Mesenchymal stem cell (in vitro differentiated cells and primary cell): ENCODE measurements around the gene MTCH1.

Experiments
- DNase-seq: peaks from one replicate; pipeline ENCODE4 v3.0.0-alpha.2; 2013
- H2AFZ ChIP-seq: one replicate; pipeline ENCODE4 v1.6.1; 2013; ENCODE audit warnings: low read depth, mild to moderate bottlenecking, control low read depth, inconsistent platforms, low read length, moderate library complexity
- H2AK5ac ChIP-seq: 2 replicates; pipeline ENCODE4 v1.6.1; 2013; ENCODE audit warnings: low read length, moderate library complexity, mild to moderate bottlenecking, inconsistent platforms; ENCODE audit not compliant: severe bottlenecking
- H2BK120ac ChIP-seq: one replicate; pipeline ENCODE4 v1.6.1; 2013; ENCODE audit warnings: low read depth, mild to moderate bottlenecking, inconsistent platforms, low read length, moderate library complexity
- H2BK12ac ChIP-seq, 2 experiments: one replicate each; pipeline ENCODE4 v1.6.1; 2013; ENCODE audit warnings: inconsistent platforms in 2 of 2, low read length in 2 of 2, mild to moderate bottlenecking in 2 of 2, moderate library complexity in 2 of 2, control low read depth in 1 of 2
- H2BK15ac ChIP-seq: one replicate; pipeline ENCODE4 v1.6.1; 2013; ENCODE audit warnings: mild to moderate bottlenecking, low read depth, inconsistent platforms; ENCODE audit not compliant: poor library complexity, severe bottlenecking
- H2BK5ac ChIP-seq: 2 replicates; pipeline ENCODE4 v1.6.1; 2013; ENCODE audit warnings: low read depth, mild to moderate bottlenecking, low read length, control low read depth, inconsistent platforms; ENCODE audit not compliant: poor library complexity, severe bottlenecking
- H3K14ac ChIP-seq, 2 experiments: one replicate each; pipeline ENCODE4 v1.6.1; 2013; ENCODE audit warnings: inconsistent platforms in 2 of 2, low read length in 2 of 2, control low read depth in 1 of 2, mild to moderate bottlenecking in 1 of 2, moderate library complexity in 1 of 2
- H3K18ac ChIP-seq, 2 experiments: one replicate each; pipeline ENCODE4 v1.6.1; 2013; ENCODE audit warnings: inconsistent platforms in 2 of 2, low read length in 2 of 2, control low read depth in 1 of 2, low read depth in 1 of 2, mild to moderate bottlenecking in 1 of 2
- H3K23ac ChIP-seq, 2 experiments: one replicate each; pipeline ENCODE4 v1.6.1; 2013; ENCODE audit warnings: inconsistent platforms in 2 of 2, low read length in 2 of 2, mild to moderate bottlenecking in 2 of 2, moderate library complexity in 2 of 2, control low read depth in 1 of 2
- H3K27ac ChIP-seq: 2 replicates; pipeline ENCODE4 v1.5.1; 2013; ENCODE audit warnings: mild to moderate bottlenecking, moderate library complexity, low read length, control low read depth, inconsistent platforms; ENCODE audit not compliant: poor library complexity, severe bottlenecking
- H3K27me3 ChIP-seq, 2 experiments: 2 replicates each; pipeline versions ENCODE4 v1.6.1 to v1.7.0; 2013; ENCODE audit warnings: low read length in 2 of 2, mild to moderate bottlenecking in 2 of 2, moderate library complexity in 2 of 2, control low read depth in 1 of 2, inconsistent platforms in 1 of 2; ENCODE audit not compliant: control insufficient read depth in 1 of 2, insufficient read depth in 1 of 2
- H3K36me3 ChIP-seq, 2 experiments: 2 replicates each; pipeline versions ENCODE4 v1.6.1 to v1.7.0; 2013; ENCODE audit warnings: low read length in 2 of 2, control low read depth in 1 of 2, inconsistent platforms in 1 of 2, low read depth in 1 of 2, mild to moderate bottlenecking in 1 of 2; ENCODE audit not compliant: insufficient read depth in 2 of 2, control insufficient read depth in 1 of 2
- H3K4ac ChIP-seq, 2 experiments: one replicate each; pipeline ENCODE4 v1.6.1; 2013; ENCODE audit warnings: inconsistent platforms in 2 of 2, low read length in 2 of 2, mild to moderate bottlenecking in 2 of 2, moderate library complexity in 2 of 2, control low read depth in 1 of 2, low read depth in 1 of 2
- H3K4me1 ChIP-seq: 2 replicates; pipeline ENCODE4 v1.6.1; 2013; ENCODE audit warnings: low read depth, low read length, control low read depth; ENCODE audit not compliant: control insufficient read depth, insufficient read depth
- H3K4me2 ChIP-seq: 2 replicates; pipeline ENCODE4 v1.6.1; 2013; ENCODE audit warnings: low read length, mild to moderate bottlenecking, inconsistent platforms; ENCODE audit not compliant: poor library complexity, severe bottlenecking
- H3K4me3 ChIP-seq, 2 experiments: 2 replicates each; pipeline versions ENCODE4 v1.5.1 to v1.7.0; 2013; ENCODE audit warnings: low read length in 2 of 2, mild to moderate bottlenecking in 2 of 2, control low read depth in 1 of 2, low read depth in 1 of 2; ENCODE audit not compliant: insufficient read depth in 1 of 2
- H3K79me1 ChIP-seq: replicated peaks from 2 replicates; pipeline ENCODE4 v1.6.1; 2013; ENCODE audit warnings: mild to moderate bottlenecking, control low read depth, low read length, inconsistent platforms; ENCODE audit not compliant: poor library complexity, severe bottlenecking
- H3K9ac ChIP-seq: 2 replicates; pipeline ENCODE4 v1.7.0; 2013; ENCODE audit warnings: mild to moderate bottlenecking, low read length, moderate library complexity
- H3K9me3 ChIP-seq: 2 replicates; pipeline ENCODE4 v1.7.0; 2013; ENCODE audit warnings: mild to moderate bottlenecking, low read length; ENCODE audit not compliant: control insufficient read depth
- H4K8ac ChIP-seq: one replicate; pipeline ENCODE4 v1.6.1; 2013; ENCODE audit warnings: inconsistent platforms, mild to moderate bottlenecking, low read length, moderate library complexity
- H4K91ac ChIP-seq: one replicate; pipeline ENCODE4 v1.6.1; 2013; ENCODE audit warnings: mild to moderate bottlenecking, low read length, inconsistent platforms
- WGBS: methylation state at CpG from one replicate; pipeline ENCODE4 v1.1.7; 2013; ENCODE audit warnings: mixed read lengths; 5-methylcytosine and 5-hydroxymethylcytosine counted together

Gene MTCH1

DNA sequence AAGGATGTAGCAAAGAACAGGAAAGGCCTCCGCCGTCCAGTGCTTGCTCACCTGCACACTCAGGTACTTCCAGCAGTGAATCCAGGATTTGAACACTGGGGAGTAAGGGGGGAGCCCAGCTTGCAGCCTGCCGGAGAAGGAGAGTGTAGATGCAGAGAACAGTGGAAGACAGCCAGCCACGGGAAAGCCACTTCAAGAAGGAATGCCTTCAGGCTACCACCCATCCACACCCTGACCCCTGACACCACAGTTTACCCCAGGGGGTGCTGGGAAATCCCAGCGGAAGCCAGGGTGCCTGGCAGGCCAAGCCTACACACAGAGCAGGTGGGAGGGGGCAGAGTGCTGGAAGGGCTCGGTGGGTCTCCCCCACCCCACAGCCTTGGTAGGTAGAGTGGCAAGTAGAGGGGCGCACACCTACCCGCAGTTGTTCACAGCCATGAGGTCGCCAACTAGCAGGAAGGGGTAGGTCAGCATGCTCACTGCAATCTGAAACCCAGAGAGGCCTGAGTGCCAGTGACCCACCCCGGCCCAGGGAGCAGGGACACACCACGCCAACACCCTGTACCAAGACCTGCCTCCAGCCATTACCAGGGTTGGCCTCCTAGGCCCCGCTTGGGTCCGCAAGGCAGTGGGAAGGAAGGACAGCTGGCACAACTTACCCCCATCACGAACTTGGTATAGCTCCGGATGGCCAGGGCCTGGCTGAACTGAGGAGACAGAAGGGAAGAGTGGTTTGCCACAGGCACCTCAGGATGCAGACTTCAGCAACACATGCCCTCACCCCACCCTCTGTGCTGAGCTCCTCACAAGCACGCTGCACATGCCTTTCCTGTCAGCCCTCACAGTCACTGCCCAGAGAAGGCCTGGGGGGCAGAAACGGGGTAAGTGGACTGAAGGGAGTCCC is 15.8 kb downstream of the MTCH1 start:
- Histone ChIP-seq H3K27ac (no peak overlapping the region), H2BK15ac (no peak overlapping the region), H3K4me2 (no peak overlapping the region), H3K14ac (no peak overlapping the region), H3K4me3 (no peak overlapping the region), H3K36me3 (peaks cover 78 to 93% of the 10 kb centered on the region in 2 experiments), H4K91ac (no peak overlapping the region), H3K18ac (no peak overlapping the region), H2AFZ (no peak overlapping the region), H4K8ac (no peak overlapping the region), H3K4me1 (peaks cover 4% of the 10 kb centered on the region), H3K9ac (no peak overlapping the region), H3K23ac (no peak overlapping the region), H3K9me3 (no peaks in the 10 kb centered on the region), H2BK12ac (no peak overlapping the region), H2BK120ac (no peak overlapping the region), H3K4ac (no peak overlapping the region), H3K79me1 (peaks cover 28% of the 10 kb centered on the region), H2BK5ac (no peak overlapping the region), H3K27me3 (no peaks in the 10 kb centered on the region), H2AK5ac (no peak overlapping the region)
- WGBS = 97% methylated on average over 15 of the region's 17 CpGs
- DNase-seq = no peak

- Histone ChIP-seq H3K4ac (no peak overlapping the region), H2BK12ac (no peak overlapping the region), H2BK120ac (no peak overlapping the region), H3K14ac (no peak overlapping the region), H2AFZ (no peak overlapping the region), H3K4me2 (no peak overlapping the region), H3K4me1 (peaks cover 4% of the 10 kb centered on the region), H4K8ac (no peak overlapping the region), H4K91ac (no peak overlapping the region), H3K27ac (no peak overlapping the region), H3K27me3 (no peaks in the 10 kb centered on the region), H3K79me1 (peaks cover 24% of the 10 kb centered on the region), H3K36me3 (peaks cover 73 to 83% of the 10 kb centered on the region in 2 experiments), H3K23ac (no peak overlapping the region), H2BK15ac (no peak overlapping the region), H3K4me3 (no peak overlapping the region), H3K9ac (no peak overlapping the region), H3K9me3 (no peaks in the 10 kb centered on the region), H2BK5ac (no peak overlapping the region), H3K18ac (no peak overlapping the region), H2AK5ac (no peak overlapping the region)
- no peak for DNase-seq
- 94% methylated on average over 14 of the region's 14 CpGs for WGBS
Measured at GRCh38 chr6:36969240-36969691, 16.7 kb downstream of the MTCH1 start.

- H3K4me3 ChIP-seq = no peak overlapping the region
- no peak overlapping the region for H3K14ac ChIP-seq
- H3K79me1 ChIP-seq = peaks cover 22% of the 10 kb centered on the region
- H3K23ac ChIP-seq = no peak overlapping the region
- no peak overlapping the region for H3K9ac ChIP-seq
- H4K8ac ChIP-seq = no peak overlapping the region
- H3K18ac ChIP-seq = no peak overlapping the region
- no peak overlapping the region for H2BK12ac ChIP-seq
- no peak for DNase-seq
- WGBS = 95% methylated on average over 16 of the region's 16 CpGs
- no peak overlapping the region for H3K27ac ChIP-seq
- no peak overlapping the region for H2AK5ac ChIP-seq
- H3K4ac ChIP-seq = no peak overlapping the region
- H3K4me2 ChIP-seq = no peak overlapping the region
- peaks cover 67 to 75% of the 10 kb centered on the region in 2 experiments for H3K36me3 ChIP-seq
- H2AFZ ChIP-seq = no peak overlapping the region
- H3K27me3 ChIP-seq = no peaks in the 10 kb centered on the region
- H4K91ac ChIP-seq = no peak overlapping the region
- H2BK120ac ChIP-seq = no peak overlapping the region
- no peak overlapping the region for H2BK15ac ChIP-seq
- H3K9me3 ChIP-seq = no peaks in the 10 kb centered on the region
- H3K4me1 ChIP-seq = peaks cover 8% of the 10 kb centered on the region
- no peak overlapping the region for H2BK5ac ChIP-seq
Measured at GRCh38 chr6:36968266-36968977, 17.6 kb downstream of the MTCH1 start.

GRCh38 chr6:36967757-36968156 is 18.2 kb downstream of the MTCH1 start:
- Histone ChIP-seq H3K18ac (no peak overlapping the region), H2BK120ac (no peak overlapping the region), H3K79me1 (peaks cover 22% of the 10 kb centered on the region), H3K9ac (no peak overlapping the region), H3K4me1 (peaks cover 8% of the 10 kb centered on the region), H2BK5ac (no peak overlapping the region), H2BK12ac (no peak overlapping the region), H3K27ac (no peak overlapping the region), H2BK15ac (no peak overlapping the region), H3K36me3 (peaks cover 66 to 68% of the 10 kb centered on the region in 2 experiments), H3K14ac (no peak overlapping the region), H3K4me3 (no peak overlapping the region), H2AFZ (no peak overlapping the region), H4K91ac (no peak overlapping the region), H3K27me3 (no peaks in the 10 kb centered on the region), H3K4me2 (no peak overlapping the region), H4K8ac (no peak overlapping the region), H2AK5ac (no peak overlapping the region), H3K4ac (no peak overlapping the region), H3K23ac (no peak overlapping the region), H3K9me3 (no peaks in the 10 kb centered on the region)
- DNase-seq = no peak
- WGBS = 99% methylated on average over 4 of the region's 4 CpGs
